Dermis blood vessel endothelial cell (primary cell): Measurements from ENCODE around the gene PDGFD. TPM values are rescaled to one million over a fixed set of nuclear protein-coding genes. Genes with fewer than 3 reads are reported as not detected.

ENCODE experiments used
- DNase-seq: peaks from one replicate; pipeline ENCODE4 v3.0.0; 2010
- total RNA-seq: library from RNA; depleted of rRNA; stranded (reverse); fragments of >200 nt; gene quantifications from 2 replicates; pipeline ENCODE4 v1.2.3, GENCODE V29; 2014

Gene PDGFD
- total RNA-seq, 1 donor from 2014 or later, result 34.9 TPM

DNA sequence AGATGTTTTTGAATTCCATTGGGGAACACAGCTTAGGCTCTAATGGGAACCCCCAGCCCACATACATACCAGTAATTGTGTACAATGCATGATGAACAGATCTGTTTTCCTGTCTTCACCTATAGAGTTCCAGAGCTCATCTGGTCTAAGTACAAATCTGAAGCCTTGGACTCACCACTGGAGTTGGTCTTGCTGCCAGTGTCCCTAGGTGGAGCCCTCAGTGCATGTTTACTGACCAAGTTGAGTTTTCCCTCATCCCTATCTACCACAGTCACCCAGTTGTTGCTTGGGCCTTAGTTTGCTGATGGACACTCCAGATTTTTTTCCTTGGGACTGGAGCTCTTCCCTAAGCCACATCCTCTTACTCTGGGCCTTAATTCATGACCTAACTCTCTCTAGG, 286.7 kb downstream of the PDGFD start:
- DNase-seq, result peak; percentile 58

DNA sequence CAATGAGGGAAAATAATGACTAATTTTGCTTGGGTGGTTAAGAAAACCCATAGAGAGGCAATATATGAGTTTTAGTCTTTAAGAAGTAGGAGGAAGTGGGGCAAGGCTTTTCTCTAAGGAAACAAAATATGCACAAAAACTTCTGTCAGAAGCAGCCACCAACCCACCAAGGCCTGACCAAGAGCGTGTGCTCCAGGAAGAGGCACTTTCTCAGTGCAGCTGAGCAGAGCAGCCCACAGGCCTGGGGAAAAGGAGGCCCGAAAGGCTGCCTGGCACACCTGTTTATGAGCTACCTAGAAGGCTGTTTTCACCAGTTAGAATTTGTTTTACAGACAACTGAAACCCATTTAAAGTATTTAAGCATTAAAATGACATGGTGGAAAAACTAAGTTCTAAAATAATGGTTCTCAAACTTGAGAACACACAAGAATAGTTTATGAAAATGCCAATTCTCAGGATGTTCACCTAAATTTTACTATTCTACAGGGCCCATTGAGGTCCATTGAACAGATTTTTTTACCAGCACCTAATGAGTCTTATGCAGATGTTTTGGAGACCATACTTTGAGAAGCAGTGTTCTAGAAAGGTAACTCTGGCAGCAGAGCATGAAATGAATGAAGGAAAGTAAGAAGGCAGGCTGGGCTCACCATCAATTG, 288.0 kb downstream of the PDGFD start:
- no peak for DNase-seq

DNA sequence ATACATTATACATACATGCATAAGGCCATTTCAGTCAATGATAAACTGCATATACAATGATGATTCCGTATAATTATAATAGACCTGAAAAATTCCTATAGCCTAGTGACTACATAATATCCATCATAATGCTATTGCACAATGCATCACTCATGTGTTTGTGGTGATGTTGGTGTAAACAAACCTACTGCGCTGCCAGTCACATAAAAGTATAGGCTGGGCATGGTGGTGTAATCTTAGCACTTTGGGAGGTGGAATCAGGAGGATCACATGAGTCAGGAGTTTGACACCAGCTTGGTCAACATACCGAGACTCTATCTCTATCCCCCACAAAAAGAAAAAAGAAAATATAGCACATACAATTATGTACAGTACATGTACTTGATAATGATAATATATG, 291.2 kb downstream of the PDGFD start:
- DNase-seq, result no peak

DNA sequence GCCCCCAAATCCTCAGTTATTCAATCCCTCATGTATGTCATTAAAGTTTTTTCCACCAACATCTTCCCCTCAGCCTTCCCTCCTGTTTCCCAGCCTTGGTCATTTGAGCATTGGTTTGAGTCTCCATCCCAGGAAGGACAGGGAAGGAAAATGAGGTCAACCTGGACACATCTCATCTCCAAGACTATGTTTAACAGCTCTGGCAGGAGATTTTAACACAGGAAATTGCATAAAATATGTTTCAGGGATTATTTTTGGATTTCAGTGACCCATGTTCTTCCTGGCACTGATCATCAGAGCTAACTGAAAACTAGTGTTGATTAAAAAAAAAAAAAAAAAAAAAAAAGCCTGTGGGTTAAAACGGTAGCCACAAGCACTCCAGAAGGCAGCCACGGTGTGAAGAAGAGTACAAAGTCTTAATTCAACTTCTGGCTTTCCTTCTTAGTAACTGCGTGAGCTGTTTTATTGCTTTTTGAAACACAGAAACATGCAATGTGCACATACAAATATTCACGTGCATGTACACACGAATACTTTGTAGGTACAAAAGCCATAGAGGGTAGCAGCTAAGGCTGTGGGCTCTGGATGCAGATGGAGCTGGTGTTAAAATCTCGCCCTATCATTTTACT, 291.9 kb downstream of the PDGFD start:
- no peak for DNase-seq

DNA sequence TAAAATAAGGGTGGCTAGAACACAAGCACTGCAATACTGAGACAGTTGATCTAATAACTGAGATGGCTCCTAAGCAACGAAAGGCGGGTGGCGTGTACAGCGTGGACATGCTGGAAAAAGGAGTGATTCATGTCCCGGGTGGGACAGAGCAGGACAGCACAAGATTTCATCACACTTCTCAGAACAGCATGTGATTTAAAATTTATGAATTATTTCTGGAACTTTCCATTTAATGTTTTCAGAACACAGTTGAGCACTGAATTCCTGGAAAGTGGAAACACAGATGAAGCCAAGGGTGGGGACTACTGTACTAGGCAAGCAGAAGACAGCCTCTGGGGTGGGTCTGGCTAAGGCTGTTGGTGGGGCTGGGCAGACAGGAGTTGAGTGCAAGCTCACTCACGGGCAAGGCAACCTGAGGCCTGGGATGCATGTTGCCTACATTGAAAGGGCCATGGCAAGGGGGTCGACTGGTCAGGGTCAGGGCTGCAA, 293.1 kb downstream of the PDGFD start:
- DNase-seq, result no peak

DNA sequence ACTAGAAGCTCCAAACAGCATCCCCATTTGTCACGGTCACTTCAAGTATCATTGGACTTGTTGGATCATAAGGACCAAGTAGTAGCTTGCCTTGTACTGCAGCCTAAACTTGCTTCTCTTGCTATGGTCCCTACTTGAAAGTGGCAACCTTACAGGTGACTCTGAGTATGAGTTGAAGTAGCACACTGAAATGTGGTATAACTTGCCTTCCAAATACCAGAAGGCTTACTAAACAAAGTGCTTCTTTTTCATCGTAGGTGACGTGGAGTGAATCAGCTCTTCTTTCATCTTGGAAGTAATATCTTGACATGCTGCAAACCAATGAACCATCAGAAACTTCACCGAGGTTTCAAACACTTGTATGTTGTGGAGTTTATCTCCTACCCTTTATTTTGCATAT, 296.5 kb downstream of the PDGFD start:
- no peak for DNase-seq

DNA sequence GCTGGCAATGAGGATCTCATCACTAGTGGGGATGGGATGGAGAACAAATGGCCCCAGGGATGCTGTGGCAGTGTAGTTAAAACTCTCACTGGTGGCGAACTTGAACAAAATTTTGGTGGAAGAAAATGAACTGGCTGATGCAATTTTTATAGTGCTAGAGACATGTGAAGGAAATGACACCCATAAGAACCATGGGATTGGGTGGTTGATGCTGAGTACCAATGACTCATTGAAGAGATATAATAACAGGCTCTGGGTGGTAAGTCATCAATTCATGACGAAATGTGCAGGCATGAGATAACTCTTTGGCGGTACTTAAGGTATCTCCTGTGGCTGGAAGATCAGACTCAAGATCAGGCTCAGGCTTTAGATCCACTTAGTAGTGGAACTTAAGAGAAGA, 300.4 kb downstream of the PDGFD start:
- DNase-seq, result no peak

DNA sequence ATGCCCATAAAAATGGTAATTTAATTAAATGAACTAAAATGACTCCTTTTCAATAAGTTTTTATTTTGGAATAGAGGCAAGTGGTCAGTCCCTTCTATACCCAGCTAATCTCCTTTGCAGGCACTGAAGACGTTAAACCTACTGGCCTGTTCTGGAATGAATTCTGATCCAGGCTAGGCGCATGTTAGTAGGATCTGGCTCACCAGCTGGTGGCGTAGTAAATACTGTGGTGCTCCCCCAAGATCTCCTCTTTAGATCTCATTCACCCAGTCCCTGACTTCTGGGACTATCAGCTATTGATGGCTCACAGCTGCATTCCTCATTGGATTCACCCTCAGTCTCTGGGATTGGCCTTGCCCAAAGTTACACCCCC, 301.2 kb downstream of the PDGFD start:
- no peak for DNase-seq

DNA sequence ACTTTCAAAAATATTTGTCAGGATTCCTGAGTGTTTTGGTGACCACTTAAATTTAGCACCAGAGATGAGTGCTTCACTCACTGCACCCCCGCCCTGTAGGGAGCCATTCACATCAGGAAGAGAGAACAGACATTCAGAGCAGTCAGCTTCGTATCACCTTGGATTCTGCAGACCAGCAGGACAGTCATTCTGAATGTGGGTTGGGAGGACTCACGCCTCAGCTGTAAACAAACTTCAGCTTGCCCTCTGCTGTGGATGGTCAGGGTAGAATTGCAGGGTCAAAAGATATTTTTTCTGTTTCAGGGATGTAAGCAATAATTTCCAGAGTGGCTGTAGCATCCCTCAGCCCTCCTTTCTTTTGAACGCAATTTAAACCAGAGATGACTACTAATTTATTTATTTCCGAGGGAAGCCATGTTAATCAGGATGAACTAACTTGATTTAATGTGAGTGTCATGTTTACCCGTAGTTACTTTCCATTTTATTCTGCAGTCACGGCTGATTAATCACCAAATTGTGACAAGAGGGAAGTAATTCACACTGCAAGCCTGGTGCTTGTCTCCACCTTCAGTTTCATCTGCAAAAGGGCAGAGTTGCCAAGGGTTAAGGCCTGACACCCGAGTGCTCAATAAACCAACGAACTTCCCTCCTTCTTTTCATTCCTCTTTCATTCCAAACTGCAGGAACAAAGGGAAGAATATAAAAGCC, 301.7 kb downstream of the PDGFD start:
- no peak for DNase-seq

Other genes with a start within 250 kb of the PDGFD start
- gene DDI1, start 127.5 kb downstream of the PDGFD start, total RNA-seq, result not detected in 2 replicates